Measurements from ENCODE around the gene STOML1.

- TF ChIP-seq CTCF (IDR thresholded peaks at IDR 0.05) (no peak), SIN3A (IDR thresholded peaks at IDR 0.05; ENCODE audit: borderline replicate concordance, insufficient read depth, low read depth, low read length) (no peak), POLR2AphosphoS5 (IDR thresholded peaks at IDR 0.05; ENCODE audit: low read depth, low read length) (no peak), TCF7L2 (IDR thresholded peaks at IDR 0.05; ENCODE audit: low read depth, low read length) (no peak), REST (IDR thresholded peaks at IDR 0.05; ENCODE audit: insufficient read depth in 1 of 2, low read depth in 2 of 2, low read length in 1 of 2) (no peak)
Measured at GRCh38 chr15:74034206-74034755, 42.2 kb upstream of the STOML1 start.

Measured in Panc1 (cell line).